Measurements from ENCODE around the gene CACTIN. TPM values are rescaled to one million over a fixed set of nuclear protein-coding genes. Genes with fewer than 3 reads are reported as not detected.

The CACTIN gene
- total RNA-seq, 3 donors from 2014 or later (not counting 1 experiment from before 2014, with no cell fraction given): 33.6 to 42.2 (median 40.8) TPM

DNA sequence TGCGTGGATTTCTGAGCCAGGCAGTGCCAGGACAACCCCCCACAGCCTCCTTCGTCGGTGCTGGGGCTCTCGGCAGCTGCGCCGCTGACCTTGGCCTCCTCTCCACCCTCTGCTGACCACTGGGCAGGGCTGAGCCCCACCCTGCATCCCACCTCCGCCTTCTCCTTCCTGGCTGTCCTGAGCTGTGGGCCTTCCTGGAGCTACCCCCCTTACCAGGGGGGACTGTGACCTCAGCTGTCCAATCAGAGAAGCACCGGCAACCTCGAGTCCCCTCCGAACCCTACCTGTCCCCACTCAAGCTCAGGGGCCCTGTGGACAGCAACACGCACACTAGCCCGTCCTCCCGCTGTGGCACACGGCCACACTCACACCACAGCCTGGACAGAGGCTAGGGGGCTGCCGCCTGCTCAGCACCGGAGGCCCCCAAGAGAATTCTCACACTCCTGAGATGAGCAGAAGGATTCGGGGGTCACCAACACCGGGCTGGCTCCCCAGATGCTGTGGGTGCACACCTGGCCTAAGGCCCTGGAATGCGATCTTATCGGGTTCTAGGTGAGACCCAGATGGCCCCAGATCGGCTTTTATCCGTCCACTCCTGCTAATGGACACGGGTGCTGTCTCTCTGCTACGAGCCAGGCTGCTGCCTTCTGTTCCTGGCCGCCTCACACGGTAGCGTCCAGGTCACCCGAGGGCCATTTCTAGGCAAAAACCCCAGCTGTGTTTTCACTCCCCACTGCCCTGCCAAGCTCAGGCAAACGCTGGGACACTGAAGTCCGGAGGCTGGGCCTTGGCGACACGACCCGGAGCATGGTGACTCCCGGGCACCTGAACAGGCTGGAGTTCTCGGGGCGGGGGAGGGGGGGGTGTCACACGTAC is 32.5 kb upstream of the CACTIN start:
- TF ChIP-seq, protein P1, sequence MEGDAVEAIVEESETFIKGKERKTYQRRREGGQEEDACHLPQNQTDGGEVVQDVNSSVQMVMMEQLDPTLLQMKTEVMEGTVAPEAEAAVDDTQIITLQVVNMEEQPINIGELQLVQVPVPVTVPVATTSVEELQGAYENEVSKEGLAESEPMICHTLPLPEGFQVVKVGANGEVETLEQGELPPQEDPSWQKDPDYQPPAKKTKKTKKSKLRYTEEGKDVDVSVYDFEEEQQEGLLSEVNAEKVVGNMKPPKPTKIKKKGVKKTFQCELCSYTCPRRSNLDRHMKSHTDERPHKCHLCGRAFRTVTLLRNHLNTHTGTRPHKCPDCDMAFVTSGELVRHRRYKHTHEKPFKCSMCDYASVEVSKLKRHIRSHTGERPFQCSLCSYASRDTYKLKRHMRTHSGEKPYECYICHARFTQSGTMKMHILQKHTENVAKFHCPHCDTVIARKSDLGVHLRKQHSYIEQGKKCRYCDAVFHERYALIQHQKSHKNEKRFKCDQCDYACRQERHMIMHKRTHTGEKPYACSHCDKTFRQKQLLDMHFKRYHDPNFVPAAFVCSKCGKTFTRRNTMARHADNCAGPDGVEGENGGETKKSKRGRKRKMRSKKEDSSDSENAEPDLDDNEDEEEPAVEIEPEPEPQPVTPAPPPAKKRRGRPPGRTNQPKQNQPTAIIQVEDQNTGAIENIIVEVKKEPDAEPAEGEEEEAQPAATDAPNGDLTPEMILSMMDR (IDR thresholded peaks at IDR 0.05): no peak
- H3K4me3 ChIP-seq (ENCODE audit: low read length): no peak overlapping the region
- Mint-ChIP-seq H3K27ac (no peak overlapping the region), H3K27me3 (ENCODE audit: low read depth in 2 of 2) (no peaks in the 10 kb centered on the region), H3K9me3 (no peaks in the 10 kb centered on the region), H3K4me1 (no peaks in the 10 kb centered on the region), H3K4me3 (no peak overlapping the region), H3K36me3 (no peaks in the 10 kb centered on the region)
- no peaks in the 10 kb centered on the region for H3K4me1 ChIP-seq (ENCODE audit: control insufficient read depth, insufficient read depth, low read length)
- H3K27me3 ChIP-seq (ENCODE audit: control insufficient read depth, insufficient read depth, low read length): no peaks in the 10 kb centered on the region
- H3K36me3 ChIP-seq (ENCODE audit: control insufficient read depth, insufficient read depth, low read length): peaks cover 18% of the 10 kb centered on the region
- DNase-seq (no peak), ATAC-seq (no peak)
- intact Hi-C loops (cut with micrococcal nuclease): no loop called here
- no peaks in the 10 kb centered on the region for H3K9me3 ChIP-seq (ENCODE audit: control insufficient read depth, insufficient read depth, low read length)
- no peak overlapping the region for H3K27ac ChIP-seq (ENCODE audit: low read length)
- 95% methylated on average over 37 of the region's 37 CpGs for WGBS (ENCODE audit: insufficient coverage)

DNA sequence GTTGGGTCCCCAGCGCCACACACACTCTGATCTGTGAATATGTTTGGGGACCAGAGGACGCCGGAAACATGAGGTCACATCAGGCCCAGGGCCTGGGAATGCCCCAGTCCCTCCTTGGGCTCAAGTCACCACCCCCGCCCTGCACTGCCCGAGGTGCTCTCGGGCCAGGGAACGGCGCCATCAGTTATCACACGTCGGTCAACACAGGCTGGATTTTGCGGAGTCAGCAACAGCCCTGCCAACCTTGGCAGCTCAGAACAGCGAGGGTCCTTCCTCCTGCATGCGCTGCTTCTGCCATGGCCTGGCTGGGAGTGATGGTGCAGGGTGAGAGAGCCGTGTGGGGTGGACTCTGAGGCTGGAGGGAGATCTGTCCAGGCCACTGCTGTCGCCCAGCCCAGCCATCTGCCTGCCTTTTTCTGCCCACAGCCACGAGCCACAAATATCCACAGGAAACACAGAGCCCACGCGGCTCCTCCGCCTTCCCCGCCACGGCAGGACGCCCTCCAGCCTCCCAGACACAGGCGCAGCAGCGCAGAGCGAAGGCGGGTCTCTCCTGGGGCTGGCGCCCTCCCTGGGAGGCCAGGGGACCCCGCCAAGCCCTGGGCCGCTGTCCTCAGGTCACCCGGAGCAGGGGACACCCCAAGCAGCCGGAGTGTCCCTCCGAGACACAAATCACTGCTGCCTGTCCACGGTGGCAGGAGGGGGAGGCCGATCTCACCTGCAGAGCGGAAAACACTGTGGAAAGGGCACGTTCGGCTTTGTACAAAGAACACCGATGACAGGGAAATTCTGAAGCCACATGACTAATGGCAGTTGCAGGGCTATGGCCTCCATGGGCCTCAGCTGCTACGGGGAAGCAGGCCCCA is 31.6 kb upstream of the CACTIN start:
- TF ChIP-seq, protein P1 (IDR thresholded peaks at IDR 0.05): no peak
- H3K4me1 Mint-ChIP-seq: no peaks in the 10 kb centered on the region
- Histone ChIP-seq H3K36me3 (ENCODE audit: control insufficient read depth, insufficient read depth, low read length) (peaks cover 17% of the 10 kb centered on the region), H3K9me3 (ENCODE audit: control insufficient read depth, insufficient read depth, low read length) (no peaks in the 10 kb centered on the region), H3K27me3 (ENCODE audit: control insufficient read depth, insufficient read depth, low read length) (no peaks in the 10 kb centered on the region), H3K27ac (ENCODE audit: low read length) (no peak overlapping the region), H3K4me1 (ENCODE audit: control insufficient read depth, insufficient read depth, low read length) (no peaks in the 10 kb centered on the region), H3K4me3 (ENCODE audit: low read length) (no peak overlapping the region)
- no peaks in the 10 kb centered on the region for H3K9me3 Mint-ChIP-seq
- H3K27me3 Mint-ChIP-seq (ENCODE audit: low read depth in 2 of 2): no peaks in the 10 kb centered on the region
- intact Hi-C loops (cut with micrococcal nuclease): no loop called here
- ATAC-seq (no peak), DNase-seq (no peak)
- H3K27ac Mint-ChIP-seq: no peak overlapping the region
- H3K4me3 Mint-ChIP-seq: no peak overlapping the region
- H3K36me3 Mint-ChIP-seq: no peaks in the 10 kb centered on the region
- 92% methylated on average over 39 of the region's 39 CpGs for WGBS (ENCODE audit: insufficient coverage)

DNA sequence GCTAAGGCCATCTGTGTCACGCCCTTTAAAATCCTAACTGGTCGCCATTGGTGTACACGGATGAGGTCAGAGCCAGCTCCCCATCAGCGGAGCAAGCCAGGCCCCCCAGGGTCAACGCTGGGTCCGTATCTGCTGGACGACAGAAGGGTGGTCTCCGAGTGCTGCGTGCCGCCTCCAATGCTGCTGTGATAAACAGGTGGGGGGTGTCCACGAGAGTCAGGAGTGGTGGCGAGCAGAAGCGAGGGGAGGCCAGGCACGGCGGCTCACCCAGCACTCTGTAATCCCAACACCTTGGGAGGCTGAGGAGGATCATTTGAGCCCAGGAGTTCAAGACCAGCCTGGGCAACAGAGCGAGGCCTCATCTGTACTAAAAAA is 30.8 kb upstream of the CACTIN start:
- no peaks in the 10 kb centered on the region for H3K9me3 ChIP-seq (ENCODE audit: control insufficient read depth, insufficient read depth, low read length)
- no peak for DNase-seq
- WGBS (ENCODE audit: insufficient coverage): 98% methylated on average over 16 of the region's 16 CpGs
- H3K4me3 ChIP-seq (ENCODE audit: low read length): no peak overlapping the region
- ATAC-seq: no peak
- TF ChIP-seq, protein P1 (IDR thresholded peaks at IDR 0.05): no peak
- peaks cover 23% of the 10 kb centered on the region for H3K36me3 ChIP-seq (ENCODE audit: control insufficient read depth, insufficient read depth, low read length)
- Mint-ChIP-seq H3K36me3 (no peaks in the 10 kb centered on the region), H3K27me3 (ENCODE audit: low read depth in 2 of 2) (no peaks in the 10 kb centered on the region), H3K27ac (no peak overlapping the region), H3K9me3 (no peaks in the 10 kb centered on the region), H3K4me3 (no peak overlapping the region), H3K4me1 (no peaks in the 10 kb centered on the region)
- H3K27ac ChIP-seq (ENCODE audit: low read length): no peak overlapping the region
- H3K4me1 ChIP-seq (ENCODE audit: control insufficient read depth, insufficient read depth, low read length): no peaks in the 10 kb centered on the region
- H3K27me3 ChIP-seq (ENCODE audit: control insufficient read depth, insufficient read depth, low read length): no peaks in the 10 kb centered on the region
- intact Hi-C loops (cut with micrococcal nuclease): no loop called here

Measured in natural killer cell (primary cell).